Gastrocnemius medialis (tissue), 4 donors: ENCODE data around the gene PLG. TPM values are rescaled to one million over a fixed set of nuclear protein-coding genes. Genes with fewer than 3 reads are reported as not detected.

Experiments
- ATAC-seq, 2 donors: fragments of 150-250 bp; one replicate each; pipeline ENCODE4 v1.9.1; 2016
- DNase-seq, 2 donors: peaks; one replicate each; pipeline ENCODE4 v3.0.0-alpha.2; 2019
- H3K27ac ChIP-seq, 4 donors: fragments of 200-600 bp; sonication (generic); 1 replicate in 1 of 4; 2 replicates in 3 of 4; pipeline ENCODE4 v1.5.1; 2016 to 2018; ENCODE audit warnings: mild to moderate bottlenecking in 2 of 4, moderate library complexity in 1 of 4
- H3K27me3 ChIP-seq, 3 donors: fragments of 200-600 bp; sonication (generic) in 2 of 3; 1 replicate in 1 of 3; 2 replicates in 2 of 3; pipeline versions ENCODE4 v1.5.1 to v1.6.0; 2016 to 2019; ENCODE audit warnings: mild to moderate bottlenecking in 1 of 3, moderate library complexity in 1 of 3
- H3K36me3 ChIP-seq, 2 donors: fragments of 200-600 bp; sonication (generic) in 1 of 2; one replicate each; pipeline ENCODE4 v1.5.1; 2017 to 2018
- H3K4me1 ChIP-seq, 2 donors: fragments of 200-600 bp; sonication (generic) in 1 of 2; one replicate each; pipeline ENCODE4 v1.5.1; 2016 to 2017; ENCODE audit warnings: mild to moderate bottlenecking in 2 of 2
- H3K4me3 ChIP-seq, 4 donors: fragments of 200-600 bp; sonication (generic) in 3 of 4; 1 replicate in 1 of 4; 2 replicates in 3 of 4; pipeline ENCODE4 v1.5.1; 2016 to 2019; ENCODE audit warnings: mild to moderate bottlenecking in 2 of 4
- H3K9me3 ChIP-seq, 3 donors: fragments of 200-600 bp; sonication (generic) in 2 of 3; 1 replicate in 1 of 3; 2 replicates in 2 of 3; pipeline ENCODE4 v1.5.1; 2016 to 2019
- CTCF ChIP-seq, 5 experiments: fragments of 450-650 bp in 3 of 5; fragments of 200-600 bp in 2 of 5; sonication (generic) in 2 of 5; IDR thresholded peaks in 4 of 5; conservative IDR thresholded peaks in 1 of 5; 1 replicate in 4 of 5; 2 replicates in 1 of 5; pipeline ENCODE4 v1.5.1; 2016 to 2019; ENCODE audit warnings: antibody characterized with exemption in 5 of 5, mild to moderate bottlenecking in 3 of 5, moderate library complexity in 3 of 5
- POLR2A ChIP-seq, 2 donors: fragments of 450-650 bp; IDR thresholded peaks; one replicate each; pipeline ENCODE4 v1.6.1; 2017; ENCODE audit warnings: antibody characterized with exemption in 2 of 2, mild to moderate bottlenecking in 2 of 2, moderate library complexity in 2 of 2
- in situ Hi-C, 4 donors: fragments of 200-750 bp; cut with MboI; loops; one replicate each; pipeline versions ENCODE4 v1.15.0 to v1.8.0; 2017; ENCODE audit warnings: low sequenced_read_pairs in 4 of 4
- intact Hi-C: fragments of 100-400 bp; cut with DNase I; formaldehyde crosslinking; loops from one replicate; pipeline ENCODE4 v1.15.1; 2023; ENCODE audit warnings: low total_unique reads
- total RNA-seq, 4 donors: library from RNA; depleted of rRNA; stranded (reverse); fragments of >200 nt; gene quantifications; one replicate each; pipeline versions ENCODE4 v1.1.0 to v1.2.3, GENCODE V29; 2016

PLG gene
- total RNA-seq, 4 donors from 2014 or later, result 1.1 to 2.4 TPM; not detected in 2

- Histone ChIP-seq H3K4me1 (no peaks in the 10 kb centered on the region), H3K36me3 (no peaks in the 10 kb centered on the region), H3K9me3 (no peaks in the 10 kb centered on the region), H3K27me3 (no peaks in the 10 kb centered on the region), H3K27ac (no peak overlapping the region), H3K4me3 (no peak overlapping the region)
- TF ChIP-seq POLR2A (IDR thresholded peaks at IDR 0.05) (no peak), CTCF (IDR thresholded peaks at IDR 0.05 in 4 of 5, conservative IDR thresholded peaks at IDR 0.05 in 1 of 5) (no peak)
- ATAC-seq, result no peak
- in situ Hi-C loops (no loop called here), intact Hi-C loops (no loop called here)
- no peak for DNase-seq
Measured at GRCh38 chr6:160788806-160789205, 86.8 kb downstream of the PLG start.

- DNase-seq (no peak), ATAC-seq (no peak)
- Histone ChIP-seq H3K27ac (no peak overlapping the region), H3K4me1 (no peaks in the 10 kb centered on the region), H3K9me3 (no peaks in the 10 kb centered on the region), H3K27me3 (no peaks in the 10 kb centered on the region), H3K4me3 (no peak overlapping the region), H3K36me3 (no peaks in the 10 kb centered on the region)
- TF ChIP-seq POLR2A (IDR thresholded peaks at IDR 0.05), result no peak
- TF ChIP-seq CTCF (IDR thresholded peaks at IDR 0.05 in 4 of 5, conservative IDR thresholded peaks at IDR 0.05 in 1 of 5), result no peak
- in situ Hi-C loops (no loop called here), intact Hi-C loops (no loop called here)
Measured at GRCh38 chr6:160789263-160790027, 87.4 kb downstream of the PLG start.

- Histone ChIP-seq H3K27ac (no peak overlapping the region), H3K4me3 (no peak overlapping the region), H3K27me3 (no peaks in the 10 kb centered on the region), H3K4me1 (no peaks in the 10 kb centered on the region), H3K36me3 (no peaks in the 10 kb centered on the region), H3K9me3 (no peaks in the 10 kb centered on the region)
- in situ Hi-C loops, result no loop called here
- no peak for ATAC-seq
- TF ChIP-seq CTCF (IDR thresholded peaks at IDR 0.05 in 4 of 5, conservative IDR thresholded peaks at IDR 0.05 in 1 of 5) (no peak), POLR2A (IDR thresholded peaks at IDR 0.05) (no peak)
- intact Hi-C loops, result no loop called here
- DNase-seq, result no peak
Measured at GRCh38 chr6:160790028-160790792, 88.2 kb downstream of the PLG start.

GRCh38 chr6:160791459-160791858, 89.4 kb downstream of the PLG start:
- ATAC-seq (no peak), DNase-seq (no peak)
- Histone ChIP-seq H3K4me1 (no peaks in the 10 kb centered on the region), H3K27me3 (no peaks in the 10 kb centered on the region), H3K36me3 (no peaks in the 10 kb centered on the region), H3K4me3 (no peak overlapping the region), H3K9me3 (no peaks in the 10 kb centered on the region), H3K27ac (no peak overlapping the region)
- intact Hi-C loops (no loop called here), in situ Hi-C loops (no loop called here)
- TF ChIP-seq POLR2A (IDR thresholded peaks at IDR 0.05) (no peak), CTCF (IDR thresholded peaks at IDR 0.05 in 4 of 5, conservative IDR thresholded peaks at IDR 0.05 in 1 of 5) (no peak)
